AG10803 (cell line): ENCODE data around the gene GGNBP2.

ENCODE experiments used
- DNase-seq: peaks from one replicate; pipeline ENCODE4 v3.0.0; 2010; ENCODE audit warnings: low read depth
- H3K4me3 ChIP-seq: 2 replicates; pipeline ENCODE4 v1.5.1; 2011; ENCODE audit warnings: mild to moderate bottlenecking, low read length, control low read depth
- CTCF ChIP-seq: conservative IDR thresholded peaks from 2 replicates; pipeline ENCODE4 v1.5.1; 2011; ENCODE audit warnings: mild to moderate bottlenecking, low read length, control low read depth, inconsistent platforms

The GGNBP2 gene

GRCh38 chr17:36597226-36597625, 52.5 kb downstream of the GGNBP2 start:
- H3K4me3 ChIP-seq, result no peak overlapping the region
- TF ChIP-seq CTCF, result no peak
- DNase-seq, result no peak

- H3K4me3 ChIP-seq, result no peak overlapping the region
- no peak for DNase-seq
- TF ChIP-seq CTCF, result no peak
These were observed 53.4 kb downstream of the GGNBP2 start for GRCh38 chr17:36597866-36598777.

GRCh38 chr17:36598951-36599401, 54.3 kb downstream of the GGNBP2 start:
- TF ChIP-seq CTCF, result no peak

GRCh38 chr17:36599546-36600250, 55.0 kb downstream of the GGNBP2 start:
- TF ChIP-seq CTCF, result no peak
- H3K4me3 ChIP-seq, result no peak overlapping the region
- no peak for DNase-seq

More at GRCh38 chr17:36598951-36599401, 54.3 kb downstream of the GGNBP2 start:
- DNase-seq, result no peak
- H3K4me3 ChIP-seq, result no peak overlapping the region

- H3K4me3 ChIP-seq, result peak overlapping the region; percentile 95
- no peak for DNase-seq
- TF ChIP-seq CTCF, result no peak
These were observed 55.7 kb downstream of the GGNBP2 start for GRCh38 chr17:36600465-36600864.

- DNase-seq, result no peak
- no peak for TF ChIP-seq CTCF
- peak overlapping the region; percentile 95 for H3K4me3 ChIP-seq
These were observed 56.2 kb downstream of the GGNBP2 start for GRCh38 chr17:36600936-36601302.
